Neural cell (in vitro differentiated cells): ENCODE measurements around the gene SPARC. TPM values are rescaled to one million over a fixed set of nuclear protein-coding genes. Genes with fewer than 3 reads are reported as not detected.

Source experiments
- H2AFZ ChIP-seq: fragments of 200-600, 300-800 bp; sonication (generic), shearing (Covaris generic); 2 replicates; pipeline ENCODE4 v1.6.0; 2014; ENCODE audit warnings: low read depth, mild to moderate bottlenecking, antibody characterized with exemption, low read length, moderate library complexity
- H3F3A ChIP-seq: fragments of 200-600 bp; shearing (Covaris generic); 2 replicates; pipeline ENCODE4 v1.6.1; 2016; ENCODE audit warnings: mild to moderate bottlenecking, moderate library complexity, mixed read lengths, antibody characterized with exemption, low read length; ENCODE audit not compliant: insufficient read depth, poor library complexity, severe bottlenecking
- H3K27ac ChIP-seq: fragments of 200-600, 300-800 bp; sonication (generic), shearing (Covaris generic); 2 replicates; pipeline ENCODE4 v1.5.1; 2014; ENCODE audit warnings: mild to moderate bottlenecking, low read length, moderate library complexity
- H3K27me3 ChIP-seq: fragments of 300-800, 200-600 bp; sonication (generic), shearing (Covaris generic); 2 replicates; pipeline ENCODE4 v1.6.0; 2014; ENCODE audit warnings: mild to moderate bottlenecking, low read depth, low read length, moderate library complexity; ENCODE audit not compliant: insufficient read depth
- H3K36me3 ChIP-seq: fragments of 300-800, 200-600 bp; sonication (generic), shearing (Covaris generic); 2 replicates; pipeline ENCODE4 v1.5.1; 2014; ENCODE audit warnings: mild to moderate bottlenecking, antibody characterized with exemption, low read length, moderate library complexity; ENCODE audit not compliant: insufficient read depth
- H3K4me2 ChIP-seq: fragments of 300-800, 200-600 bp; sonication (generic), shearing (Covaris generic); 2 replicates; pipeline ENCODE4 v1.6.0; 2014; ENCODE audit warnings: mild to moderate bottlenecking, low read length
- H3K4me3 ChIP-seq: fragments of 300-800, 200-600 bp; sonication (generic), shearing (Covaris generic); 2 replicates; pipeline ENCODE4 v1.5.1; 2014; ENCODE audit warnings: mild to moderate bottlenecking, low read length, moderate library complexity
- H3K79me2 ChIP-seq: fragments of 200-600 bp; shearing (Covaris generic); replicated peaks from 2 replicates; pipeline ENCODE4 v1.6.0; 2014; ENCODE audit warnings: mild to moderate bottlenecking, low read length, moderate library complexity; ENCODE audit not compliant: insufficient read depth
- H3K9ac ChIP-seq: fragments of 300-800, 200-600 bp; sonication (generic), shearing (Covaris generic); 2 replicates; pipeline ENCODE4 v1.6.1; 2016; ENCODE audit warnings: mild to moderate bottlenecking, low read length, mixed read lengths
- H3K9me2 ChIP-seq: fragments of 200-600 bp; shearing (Covaris generic); 2 replicates; pipeline ENCODE4 v1.6.1; 2016; ENCODE audit warnings: mild to moderate bottlenecking, low read length, mixed read lengths; ENCODE audit not compliant: insufficient read depth
- H3K9me3 ChIP-seq: fragments of 200-600, 300-800 bp; sonication (generic), shearing (Covaris generic); 2 replicates; pipeline ENCODE4 v1.6.1; 2016; ENCODE audit warnings: mild to moderate bottlenecking, mixed run types, low read length, moderate library complexity, mixed read lengths
- H4K20me1 ChIP-seq: fragments of 200-600 bp; shearing (Covaris generic); 2 replicates; pipeline ENCODE4 v1.6.1; 2016; ENCODE audit warnings: mild to moderate bottlenecking, mixed run types; ENCODE audit not compliant: insufficient read depth
- EP300 ChIP-seq: fragments of 450-650 bp; conservative IDR thresholded peaks from 2 replicates; pipeline ENCODE4 v1.6.1; 2014; ENCODE audit warnings: antibody characterized with exemption, mild to moderate bottlenecking, moderate library complexity; ENCODE audit not compliant: poor library complexity, severe bottlenecking
- EZH2 ChIP-seq: fragments of 200-600, 300-800 bp; shearing (Covaris generic), sonication (generic); IDR thresholded peaks from 2 replicates; pipeline ENCODE4 v1.6.1; 2014; ENCODE audit warnings: antibody characterized with exemption, low read length, borderline replicate concordance, mild to moderate bottlenecking; ENCODE audit not compliant: insufficient read depth, poor library complexity, severe bottlenecking
- MXI1 ChIP-seq: fragments of 450-650 bp; conservative IDR thresholded peaks from 2 replicates; pipeline ENCODE4 v1.6.1; 2014; ENCODE audit warnings: antibody characterized with exemption, mild to moderate bottlenecking; ENCODE audit not compliant: poor library complexity, severe bottlenecking
- POLR2AphosphoS5 ChIP-seq: IDR thresholded peaks from 2 replicates; pipeline ENCODE4 v1.6.1; 2012
- RAD21 ChIP-seq: fragments of 450-650 bp; conservative IDR thresholded peaks from 2 replicates; pipeline ENCODE4 v1.6.1; 2014; ENCODE audit warnings: antibody characterized with exemption, mild to moderate bottlenecking, moderate library complexity
- SMC3 ChIP-seq: fragments of 450-650 bp; conservative IDR thresholded peaks from 2 replicates; pipeline ENCODE4 v1.6.1; 2014; ENCODE audit warnings: antibody characterized with exemption, mild to moderate bottlenecking, moderate library complexity; ENCODE audit not compliant: poor library complexity
- TAF1 ChIP-seq: IDR thresholded peaks from 2 replicates; pipeline ENCODE4 v1.6.1; 2012; ENCODE audit warnings: low read depth
- polyA plus RNA-seq: library from polyadenylated mRNA; depleted of rRNA; stranded (reverse); fragments of >200 nt; gene quantifications from 2 replicates; pipeline ENCODE4 v1.2.3, GENCODE V29; 2014
- TF ChIP-seq, protein P1 (sequence below): IDR thresholded peaks from 2 replicates; pipeline ENCODE4 v1.6.1; 2012; ENCODE audit warnings: borderline replicate concordance
- TF ChIP-seq, protein P2 (sequence below): fragments of 450-650 bp; IDR thresholded peaks from 2 replicates; pipeline ENCODE4 v1.5.1; 2014; ENCODE audit warnings: antibody characterized with exemption, mild to moderate bottlenecking, moderate library complexity; ENCODE audit not compliant: poor library complexity, severe bottlenecking

SPARC gene
- polyA plus RNA-seq, 1 donor from 2014 or later: 15.3 TPM

DNA sequence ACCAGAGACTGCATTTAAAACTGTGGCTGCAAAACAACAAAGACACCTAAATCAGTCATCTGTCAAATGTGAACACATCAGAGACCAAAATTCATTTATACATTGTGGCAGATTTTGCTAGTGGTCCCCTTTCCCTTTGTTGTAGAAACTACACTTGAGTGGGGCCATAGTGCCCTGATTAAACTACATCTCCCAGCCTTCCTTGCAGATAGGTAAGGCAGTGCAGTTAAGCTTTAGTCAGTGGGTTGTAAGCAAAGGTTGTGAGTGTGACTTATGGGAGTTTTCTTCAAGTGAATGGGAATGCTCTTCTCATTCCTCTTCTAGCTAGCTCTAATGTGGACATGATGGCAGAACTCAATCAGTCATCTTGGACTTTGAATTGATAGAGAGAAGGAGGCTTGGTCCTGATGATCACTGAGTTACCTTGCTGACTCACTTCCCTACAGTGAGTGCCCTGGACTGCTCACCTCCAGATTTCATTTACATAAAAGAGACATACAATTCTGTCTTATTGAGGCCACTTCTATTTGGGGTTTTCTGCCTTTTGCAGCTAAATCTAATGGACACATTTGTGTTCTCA lies 35.2 kb upstream of the SPARC start:
- Histone ChIP-seq H3K4me2 (no peak overlapping the region), H3F3A (no peaks in the 10 kb centered on the region), H3K27ac (no peak overlapping the region), H4K20me1 (no peaks in the 10 kb centered on the region), H3K9ac (no peak overlapping the region), H3K9me2 (no peaks in the 10 kb centered on the region), H2AFZ (no peak overlapping the region), H3K27me3 (no peaks in the 10 kb centered on the region), H3K79me2 (no peaks in the 10 kb centered on the region), H3K9me3 (no peaks in the 10 kb centered on the region), H3K4me3 (no peak overlapping the region), H3K36me3 (no peaks in the 10 kb centered on the region)
- TF ChIP-seq EP300 (no peak), SMC3 (no peak), EZH2 (no peak), MXI1 (no peak), RAD21 (no peak), POLR2AphosphoS5 (no peak)
- TF ChIP-seq, protein P1, sequence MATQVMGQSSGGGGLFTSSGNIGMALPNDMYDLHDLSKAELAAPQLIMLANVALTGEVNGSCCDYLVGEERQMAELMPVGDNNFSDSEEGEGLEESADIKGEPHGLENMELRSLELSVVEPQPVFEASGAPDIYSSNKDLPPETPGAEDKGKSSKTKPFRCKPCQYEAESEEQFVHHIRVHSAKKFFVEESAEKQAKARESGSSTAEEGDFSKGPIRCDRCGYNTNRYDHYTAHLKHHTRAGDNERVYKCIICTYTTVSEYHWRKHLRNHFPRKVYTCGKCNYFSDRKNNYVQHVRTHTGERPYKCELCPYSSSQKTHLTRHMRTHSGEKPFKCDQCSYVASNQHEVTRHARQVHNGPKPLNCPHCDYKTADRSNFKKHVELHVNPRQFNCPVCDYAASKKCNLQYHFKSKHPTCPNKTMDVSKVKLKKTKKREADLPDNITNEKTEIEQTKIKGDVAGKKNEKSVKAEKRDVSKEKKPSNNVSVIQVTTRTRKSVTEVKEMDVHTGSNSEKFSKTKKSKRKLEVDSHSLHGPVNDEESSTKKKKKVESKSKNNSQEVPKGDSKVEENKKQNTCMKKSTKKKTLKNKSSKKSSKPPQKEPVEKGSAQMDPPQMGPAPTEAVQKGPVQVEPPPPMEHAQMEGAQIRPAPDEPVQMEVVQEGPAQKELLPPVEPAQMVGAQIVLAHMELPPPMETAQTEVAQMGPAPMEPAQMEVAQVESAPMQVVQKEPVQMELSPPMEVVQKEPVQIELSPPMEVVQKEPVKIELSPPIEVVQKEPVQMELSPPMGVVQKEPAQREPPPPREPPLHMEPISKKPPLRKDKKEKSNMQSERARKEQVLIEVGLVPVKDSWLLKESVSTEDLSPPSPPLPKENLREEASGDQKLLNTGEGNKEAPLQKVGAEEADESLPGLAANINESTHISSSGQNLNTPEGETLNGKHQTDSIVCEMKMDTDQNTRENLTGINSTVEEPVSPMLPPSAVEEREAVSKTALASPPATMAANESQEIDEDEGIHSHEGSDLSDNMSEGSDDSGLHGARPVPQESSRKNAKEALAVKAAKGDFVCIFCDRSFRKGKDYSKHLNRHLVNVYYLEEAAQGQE: no peak

DNA sequence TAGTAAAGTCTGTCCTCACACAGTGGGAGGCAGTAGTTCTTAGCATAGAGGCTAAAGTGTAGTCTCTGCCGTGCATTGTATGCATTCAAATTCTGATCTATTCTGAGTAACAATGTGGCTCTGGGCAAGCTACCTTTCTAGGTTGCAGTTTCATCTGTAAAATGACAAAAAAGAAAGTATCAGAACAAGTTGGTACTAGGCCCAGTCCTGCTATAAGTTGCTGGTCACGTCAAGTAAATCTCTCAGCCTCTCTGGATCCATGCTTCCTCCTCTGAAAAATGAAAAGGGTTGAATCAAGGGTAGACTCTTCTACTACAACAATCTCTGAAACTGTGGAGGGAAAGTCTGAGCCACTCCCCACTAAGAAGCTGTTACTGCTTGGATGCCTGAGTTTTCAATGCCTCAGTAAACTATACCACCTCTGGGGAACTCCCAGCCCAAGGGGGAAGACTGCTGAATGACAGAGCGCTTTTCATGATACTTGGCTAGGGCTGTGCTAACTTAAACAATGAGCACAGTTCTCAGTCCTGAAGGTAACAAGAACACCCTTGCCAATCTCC lies 34.5 kb upstream of the SPARC start:
- Histone ChIP-seq H3K4me3 (no peak overlapping the region), H2AFZ (no peak overlapping the region), H3K9me3 (no peaks in the 10 kb centered on the region), H4K20me1 (no peaks in the 10 kb centered on the region), H3K9ac (no peak overlapping the region), H3K79me2 (no peaks in the 10 kb centered on the region), H3K27me3 (no peaks in the 10 kb centered on the region), H3K9me2 (no peaks in the 10 kb centered on the region), H3K27ac (no peak overlapping the region), H3F3A (no peaks in the 10 kb centered on the region), H3K4me2 (no peak overlapping the region), H3K36me3 (no peaks in the 10 kb centered on the region)
- no peak for TF ChIP-seq TAF1
- no peak for TF ChIP-seq EZH2
- TF ChIP-seq POLR2AphosphoS5: no peak
- TF ChIP-seq EP300: no peak
- TF ChIP-seq SMC3: no peak

DNA sequence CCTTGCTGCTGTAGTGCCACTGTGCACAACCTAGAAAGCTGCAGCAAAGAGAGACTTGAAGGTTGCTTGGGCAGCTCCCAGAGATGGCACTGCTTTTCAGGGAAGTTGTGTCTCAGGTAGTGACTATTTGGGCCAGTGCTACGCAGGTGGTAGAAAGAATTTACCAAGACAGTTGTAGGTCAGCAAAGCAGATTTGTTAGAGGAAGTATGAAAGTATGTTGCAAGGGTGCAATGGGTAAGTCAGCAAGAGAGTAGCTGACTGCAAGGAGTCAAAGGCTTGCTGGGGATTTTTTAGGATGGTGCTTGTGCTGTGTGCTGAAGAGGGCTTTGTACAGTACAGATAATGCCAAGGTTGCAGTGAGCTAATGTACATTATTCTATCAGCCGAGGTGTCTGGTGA lies 33.5 kb upstream of the SPARC start:
- Histone ChIP-seq H3K4me3 (no peak overlapping the region), H3K4me2 (no peak overlapping the region), H3F3A (no peaks in the 10 kb centered on the region), H3K27me3 (no peaks in the 10 kb centered on the region), H3K27ac (no peak overlapping the region), H3K9me2 (no peaks in the 10 kb centered on the region), H2AFZ (no peak overlapping the region), H3K9me3 (no peaks in the 10 kb centered on the region), H3K36me3 (no peaks in the 10 kb centered on the region), H3K9ac (no peak overlapping the region), H3K79me2 (no peaks in the 10 kb centered on the region), H4K20me1 (no peaks in the 10 kb centered on the region)
- TF ChIP-seq TAF1 (no peak), MXI1 (no peak), EP300 (no peak), RAD21 (no peak), EZH2 (no peak), POLR2AphosphoS5 (no peak), SMC3 (no peak)
- TF ChIP-seq, protein P2, sequence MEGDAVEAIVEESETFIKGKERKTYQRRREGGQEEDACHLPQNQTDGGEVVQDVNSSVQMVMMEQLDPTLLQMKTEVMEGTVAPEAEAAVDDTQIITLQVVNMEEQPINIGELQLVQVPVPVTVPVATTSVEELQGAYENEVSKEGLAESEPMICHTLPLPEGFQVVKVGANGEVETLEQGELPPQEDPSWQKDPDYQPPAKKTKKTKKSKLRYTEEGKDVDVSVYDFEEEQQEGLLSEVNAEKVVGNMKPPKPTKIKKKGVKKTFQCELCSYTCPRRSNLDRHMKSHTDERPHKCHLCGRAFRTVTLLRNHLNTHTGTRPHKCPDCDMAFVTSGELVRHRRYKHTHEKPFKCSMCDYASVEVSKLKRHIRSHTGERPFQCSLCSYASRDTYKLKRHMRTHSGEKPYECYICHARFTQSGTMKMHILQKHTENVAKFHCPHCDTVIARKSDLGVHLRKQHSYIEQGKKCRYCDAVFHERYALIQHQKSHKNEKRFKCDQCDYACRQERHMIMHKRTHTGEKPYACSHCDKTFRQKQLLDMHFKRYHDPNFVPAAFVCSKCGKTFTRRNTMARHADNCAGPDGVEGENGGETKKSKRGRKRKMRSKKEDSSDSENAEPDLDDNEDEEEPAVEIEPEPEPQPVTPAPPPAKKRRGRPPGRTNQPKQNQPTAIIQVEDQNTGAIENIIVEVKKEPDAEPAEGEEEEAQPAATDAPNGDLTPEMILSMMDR: no peak
- TF ChIP-seq, protein P1: no peak
